K562 (cell line): ENCODE data around the gene SPHK2. TPM values are rescaled to one million over a fixed set of nuclear protein-coding genes. Genes with fewer than 3 reads are reported as not detected.

Experiments used
- CXXC5 ChIP-seq: fragments of 250-450 bp; sonication (Bioruptor Pico); IDR thresholded peaks from 2 replicates; pipeline ENCODE4 v1.8.0; 2022; ENCODE audit warnings: inconsistent platforms, mild to moderate bottlenecking, moderate library complexity
- DMBX1 ChIP-seq: fragments of 250-450 bp; sonication (Bioruptor Pico); IDR thresholded peaks from 2 replicates; pipeline ENCODE4 v1.8.0; 2022; ENCODE audit warnings: inconsistent platforms, mild to moderate bottlenecking, moderate library complexity, borderline replicate concordance
- KDM5B ChIP-seq: fragments of 200-600 bp; sonication (generic); IDR thresholded peaks from 2 replicates; pipeline ENCODE4 v1.6.1; 2012; ENCODE audit warnings: low read depth, mild to moderate bottlenecking, moderate library complexity, low read length, control low read depth, inconsistent platforms; ENCODE audit not compliant: insufficient replicate concordance
- NEUROD1 ChIP-seq: fragments of 150-350 bp; IDR thresholded peaks from 2 replicates; pipeline ENCODE4 v1.6.1; 2014; ENCODE audit warnings: borderline replicate concordance, low read length, low read depth; ENCODE audit not compliant: partially characterized antibody
- NFE2L1 ChIP-seq: fragments of 450-650 bp; IDR thresholded peaks from 2 replicates; pipeline ENCODE4 v1.6.1; 2016; ENCODE audit warnings: missing genetic modification characterization, low read depth, mild to moderate bottlenecking, missing compliant biosample characterization, moderate library complexity, borderline replicate concordance
- SMAD3 ChIP-seq: fragments of 450-650 bp; formaldehyde crosslinking; conservative IDR thresholded peaks from 2 replicates; pipeline ENCODE4 v1.4.0; 2020; ENCODE audit warnings: mild to moderate bottlenecking
- TOE1 ChIP-seq, 2 experiments: fragments of 450-650 bp in 1 of 2; sonication (generic) in 1 of 2; formaldehyde crosslinking in 1 of 2; IDR thresholded peaks; 2 replicates each; pipeline versions ENCODE4 v1.7.1 to v1.8.0; 2016 to 2022; ENCODE audit warnings: borderline replicate concordance in 2 of 2, mild to moderate bottlenecking in 2 of 2, antibody characterized with exemption in 1 of 2, inconsistent platforms in 1 of 2, low read depth in 1 of 2, missing genetic modification reagents in 1 of 2, moderate library complexity in 1 of 2
- ZNF3 ChIP-seq: fragments of 250-450 bp; sonication (Bioruptor Pico); IDR thresholded peaks from 2 replicates; pipeline ENCODE4 v1.5.0; 2021; ENCODE audit warnings: mild to moderate bottlenecking, moderate library complexity
- polyA plus RNA-seq, 8 experiments: library from polyadenylated mRNA; depleted of rRNA in 4 of 8; stranded (reverse) in 5 of 8; unstranded in 3 of 8; fragments of >200 nt; fragmentation: Nextera tagmentation in 2 of 8; fragmentation: Illumina TruSeq in 1 of 8; extraction: Ambion mirVana in 2 of 8; extraction: Trizol in 1 of 8; gene quantifications; 2 replicates each; pipeline versions ENCODE4 v1.2.1 to v1.2.3, GENCODE V29; 2011 to 2014; ENCODE audit warnings: inconsistent platforms in 1 of 8, missing spikeins in 1 of 8
- total RNA-seq, 7 experiments: library from RNA; depleted of rRNA in 6 of 7; stranded (reverse); fragments of >200 nt in 6 of 7; fragmentation: Illumina TruSeq in 2 of 7; extraction: Trizol in 2 of 7; gene quantifications; 2 replicates each; pipeline versions ENCODE4 v1.2.1 to v1.2.3, GENCODE V29; 2011 to 2021; ENCODE audit warnings: low replicate concordance in 1 of 7
- TF ChIP-seq, protein P1 (sequence below), 2 experiments: fragments of 150-350 bp in 1 of 2; IDR thresholded peaks; 2 replicates each; pipeline ENCODE4 v1.6.1; 2012 to 2016; ENCODE audit warnings: low read depth in 2 of 2, low read length in 2 of 2, mild to moderate bottlenecking in 1 of 2, moderate library complexity in 1 of 2
- TF ChIP-seq, protein P2 (sequence below), 2 experiments: fragments of 450-650 bp; IDR thresholded peaks; 2 replicates each; pipeline ENCODE4 v1.6.1; 2016; ENCODE audit warnings: mild to moderate bottlenecking in 2 of 2, borderline replicate concordance in 1 of 2, low read depth in 1 of 2, moderate library complexity in 1 of 2
- TF ChIP-seq, protein P3 (sequence below): fragments of 450-650 bp; formaldehyde crosslinking; IDR thresholded peaks from 2 replicates; pipeline ENCODE4 v1.4.0; 2022; ENCODE audit warnings: mild to moderate bottlenecking, moderate library complexity

The SPHK2 gene
- total and polyA plus RNA-seq, 9 of the 15 experiments (the other 6 are each of a cell fraction or from before 2014, with no cell fraction given), result 0.10 to 15.2 (median 2.9) TPM

DNA sequence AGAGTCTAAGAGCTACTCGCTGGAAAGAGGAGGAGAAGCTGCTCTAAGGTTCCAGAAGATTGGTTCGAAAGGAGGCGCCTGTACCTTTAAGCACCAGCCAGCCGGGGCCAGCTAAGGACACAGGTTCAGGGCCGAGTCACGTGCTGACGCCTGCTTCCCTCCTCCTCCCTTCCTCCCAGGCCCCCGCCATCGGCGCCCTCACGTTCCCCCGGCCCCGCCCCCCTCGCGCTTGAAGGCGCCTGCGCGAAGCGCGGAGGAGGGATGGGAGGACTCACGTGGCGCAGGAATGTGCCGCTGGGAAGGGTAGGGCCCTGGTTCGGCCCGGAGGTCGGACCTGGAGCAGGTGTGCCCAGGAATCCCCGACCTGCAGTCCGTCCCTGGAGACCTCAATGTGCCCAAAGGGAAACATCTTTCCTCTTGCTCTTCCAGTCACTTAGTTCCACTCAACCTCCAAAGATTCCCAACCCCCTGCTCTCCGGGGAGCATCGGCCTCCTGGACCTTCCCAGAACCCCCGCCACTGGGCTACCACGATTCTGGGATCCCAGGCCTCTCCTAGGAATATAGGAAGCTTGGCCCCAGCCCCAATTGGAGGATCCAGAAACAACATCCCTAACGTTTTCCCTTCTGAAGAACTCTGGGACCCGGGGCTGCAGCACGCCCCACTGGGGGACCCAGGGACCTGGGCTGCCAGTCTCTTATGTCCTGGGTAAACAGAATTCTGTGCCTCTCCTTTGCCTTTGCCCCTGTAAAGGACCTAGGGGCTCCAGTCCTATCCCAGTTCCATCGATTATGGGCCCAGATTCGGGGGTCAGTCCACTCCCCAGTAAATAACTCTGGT lies 15.3 kb downstream of the SPHK2 start (continued):
- TF ChIP-seq, protein P1, sequence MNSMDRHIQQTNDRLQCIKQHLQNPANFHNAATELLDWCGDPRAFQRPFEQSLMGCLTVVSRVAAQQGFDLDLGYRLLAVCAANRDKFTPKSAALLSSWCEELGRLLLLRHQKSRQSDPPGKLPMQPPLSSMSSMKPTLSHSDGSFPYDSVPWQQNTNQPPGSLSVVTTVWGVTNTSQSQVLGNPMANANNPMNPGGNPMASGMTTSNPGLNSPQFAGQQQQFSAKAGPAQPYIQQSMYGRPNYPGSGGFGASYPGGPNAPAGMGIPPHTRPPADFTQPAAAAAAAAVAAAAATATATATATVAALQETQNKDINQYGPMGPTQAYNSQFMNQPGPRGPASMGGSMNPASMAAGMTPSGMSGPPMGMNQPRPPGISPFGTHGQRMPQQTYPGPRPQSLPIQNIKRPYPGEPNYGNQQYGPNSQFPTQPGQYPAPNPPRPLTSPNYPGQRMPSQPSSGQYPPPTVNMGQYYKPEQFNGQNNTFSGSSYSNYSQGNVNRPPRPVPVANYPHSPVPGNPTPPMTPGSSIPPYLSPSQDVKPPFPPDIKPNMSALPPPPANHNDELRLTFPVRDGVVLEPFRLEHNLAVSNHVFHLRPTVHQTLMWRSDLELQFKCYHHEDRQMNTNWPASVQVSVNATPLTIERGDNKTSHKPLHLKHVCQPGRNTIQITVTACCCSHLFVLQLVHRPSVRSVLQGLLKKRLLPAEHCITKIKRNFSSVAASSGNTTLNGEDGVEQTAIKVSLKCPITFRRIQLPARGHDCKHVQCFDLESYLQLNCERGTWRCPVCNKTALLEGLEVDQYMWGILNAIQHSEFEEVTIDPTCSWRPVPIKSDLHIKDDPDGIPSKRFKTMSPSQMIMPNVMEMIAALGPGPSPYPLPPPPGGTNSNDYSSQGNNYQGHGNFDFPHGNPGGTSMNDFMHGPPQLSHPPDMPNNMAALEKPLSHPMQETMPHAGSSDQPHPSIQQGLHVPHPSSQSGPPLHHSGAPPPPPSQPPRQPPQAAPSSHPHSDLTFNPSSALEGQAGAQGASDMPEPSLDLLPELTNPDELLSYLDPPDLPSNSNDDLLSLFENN (IDR thresholded peaks at IDR 0.05; ENCODE audit: low read depth in 2 of 2, low read length in 2 of 2), result peak in 1 of 2 experiments; percentile 40; a peak in 1 of 4 replicates
- TF ChIP-seq NEUROD1 (peak; percentile 86), CXXC5 (CRISPR knock-in tag) (peak; percentile 76), KDM5B (peak; percentile 59), NFE2L1 (tag) (no peak), TOE1 (IDR thresholded peaks at IDR 0.05; ENCODE audit: borderline replicate concordance) (peak; percentile 98), TOE1 (CRISPR knock-in tag; IDR thresholded peaks at IDR 0.05; ENCODE audit: borderline replicate concordance, low read depth) (no peak), SMAD3 (CRISPR knock-in tag) (peak; percentile 62; the same call in 1 of the 2 replicates), DMBX1 (CRISPR knock-in tag) (no peak), ZNF3 (no peak)
- TF ChIP-seq, protein P2, sequence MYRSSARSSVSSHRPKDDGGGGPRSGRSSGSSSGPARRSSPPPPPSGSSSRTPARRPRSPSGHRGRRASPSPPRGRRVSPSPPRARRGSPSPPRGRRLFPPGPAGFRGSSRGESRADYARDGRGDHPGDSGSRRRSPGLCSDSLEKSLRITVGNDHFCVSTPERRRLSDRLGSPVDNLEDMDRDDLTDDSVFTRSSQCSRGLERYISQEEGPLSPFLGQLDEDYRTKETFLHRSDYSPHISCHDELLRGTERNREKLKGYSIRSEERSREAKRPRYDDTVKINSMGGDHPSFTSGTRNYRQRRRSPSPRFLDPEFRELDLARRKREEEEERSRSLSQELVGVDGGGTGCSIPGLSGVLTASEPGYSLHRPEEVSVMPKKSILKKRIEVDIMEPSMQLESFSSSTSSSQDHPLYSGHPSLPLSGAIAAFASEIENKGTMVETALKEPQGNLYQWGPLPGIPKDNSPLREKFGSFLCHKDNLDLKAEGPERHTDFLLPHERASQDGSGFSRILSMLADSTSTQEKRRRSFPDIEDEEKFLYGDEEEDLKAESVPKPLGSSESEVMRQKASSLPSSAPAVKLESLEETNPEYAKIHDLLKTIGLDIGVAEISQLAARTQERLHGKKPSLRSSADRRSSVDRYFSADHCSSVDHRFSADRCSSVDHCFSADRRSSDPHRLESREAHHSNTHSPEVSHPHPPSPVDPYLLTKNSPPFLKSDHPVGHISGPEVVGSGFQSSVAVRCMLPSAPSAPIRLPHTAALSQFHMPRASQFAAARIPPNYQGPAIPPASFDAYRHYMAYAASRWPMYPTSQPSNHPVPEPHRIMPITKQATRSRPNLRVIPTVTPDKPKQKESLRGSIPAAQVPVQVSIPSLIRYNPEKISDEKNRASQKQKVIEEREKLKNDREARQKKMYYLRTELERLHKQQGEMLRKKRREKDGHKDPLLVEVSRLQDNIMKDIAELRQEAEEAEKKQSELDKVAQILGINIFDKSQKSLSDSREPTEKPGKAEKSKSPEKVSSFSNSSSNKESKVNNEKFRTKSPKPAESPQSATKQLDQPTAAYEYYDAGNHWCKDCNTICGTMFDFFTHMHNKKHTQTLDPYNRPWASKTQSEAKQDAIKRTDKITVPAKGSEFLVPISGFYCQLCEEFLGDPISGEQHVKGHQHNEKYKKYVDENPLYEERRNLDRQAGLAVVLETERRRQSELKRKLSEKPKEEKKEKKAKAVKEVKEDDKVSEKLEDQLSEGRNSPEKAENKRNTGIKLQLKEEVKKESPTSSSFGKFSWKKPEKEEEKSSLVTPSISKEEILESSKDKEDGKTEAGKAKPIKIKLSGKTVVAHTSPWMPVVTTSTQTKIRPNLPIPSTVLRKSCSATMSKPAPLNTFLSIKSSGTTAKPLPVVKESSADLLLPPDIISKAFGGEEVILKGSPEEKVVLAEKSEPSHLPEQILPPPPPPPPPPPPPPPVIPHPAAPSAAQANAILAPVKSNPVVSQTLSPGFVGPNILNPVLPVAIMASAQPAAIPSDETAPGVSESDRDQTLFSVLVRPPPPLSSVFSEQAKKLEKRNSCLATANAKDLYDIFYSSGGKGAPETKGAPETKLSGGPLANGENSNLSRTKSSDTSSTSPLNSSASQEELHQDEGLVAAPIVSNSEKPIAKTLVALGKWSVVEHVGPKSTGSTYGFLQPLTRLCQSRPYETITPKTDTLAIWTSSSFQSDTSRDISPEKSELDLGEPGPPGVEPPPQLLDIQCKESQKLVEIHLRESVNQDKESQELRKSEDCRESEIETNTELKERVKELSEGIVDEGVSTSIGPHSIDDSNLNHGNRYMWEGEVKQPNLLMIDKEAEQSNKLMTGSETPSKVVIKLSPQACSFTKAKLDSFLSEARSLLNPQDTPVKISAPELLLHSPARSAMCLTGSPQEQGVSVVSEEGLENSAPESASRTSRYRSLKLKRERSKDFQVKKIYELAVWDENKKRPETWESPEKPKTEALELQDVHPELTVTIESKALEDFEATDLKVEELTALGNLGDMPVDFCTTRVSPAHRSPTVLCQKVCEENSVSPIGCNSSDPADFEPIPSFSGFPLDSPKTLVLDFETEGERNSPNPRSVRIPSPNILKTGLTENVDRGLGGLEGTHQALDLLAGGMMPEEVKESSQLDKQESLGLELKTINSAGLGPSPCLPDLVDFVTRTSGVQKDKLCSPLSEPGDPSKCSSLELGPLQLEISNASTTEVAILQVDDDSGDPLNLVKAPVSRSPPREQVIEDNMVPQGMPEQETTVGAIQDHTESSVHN (IDR thresholded peaks at IDR 0.05; ENCODE audit: borderline replicate concordance in 1 of 2, low read depth in 1 of 2), result peak in 1 of 2 experiments; percentile 42; a peak in 1 of 4 replicates
- TF ChIP-seq, protein P3, sequence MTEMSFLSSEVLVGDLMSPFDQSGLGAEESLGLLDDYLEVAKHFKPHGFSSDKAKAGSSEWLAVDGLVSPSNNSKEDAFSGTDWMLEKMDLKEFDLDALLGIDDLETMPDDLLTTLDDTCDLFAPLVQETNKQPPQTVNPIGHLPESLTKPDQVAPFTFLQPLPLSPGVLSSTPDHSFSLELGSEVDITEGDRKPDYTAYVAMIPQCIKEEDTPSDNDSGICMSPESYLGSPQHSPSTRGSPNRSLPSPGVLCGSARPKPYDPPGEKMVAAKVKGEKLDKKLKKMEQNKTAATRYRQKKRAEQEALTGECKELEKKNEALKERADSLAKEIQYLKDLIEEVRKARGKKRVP, result 0 out of 2 replicates have a peak, but pooled peaks have one; percentile 44
